HepG2 (cell line): ENCODE measurements around the gene PUDP. TPM values are rescaled to one million over a fixed set of nuclear protein-coding genes. Genes with fewer than 3 reads are reported as not detected.
"Not testable (repeated sequence)": the region's sequence is repeated elsewhere in the genome, so short reads cannot be mapped to it uniquely, and the experiment has no call there.

Experiments
- ATAC-seq: fragments of 200-7000 bp; cut with Tn5 transposase; 3 replicates; pipeline ENCODE4 v1.9.1; 2020; ENCODE audit warnings: mild to moderate bottlenecking, moderate library complexity
- BruUV-seq: library from RNA; stranded (reverse); fragments of 400-500 nt; replicated peaks from 2 replicates; lab custom pipeline; 2021; lab: Mats Ljungman, UMichigan
- CTCF ChIA-PET: fragments of 300-600 bp; formaldehyde crosslinking; extraction: SDS; loops from one replicate; lab custom pipeline; 2021; ENCODE audit warnings: low total read pairs, inconsistent platforms, low intra/inter-chr PET ratio; lab: Yijun Ruan, JAX
- POLR2A ChIA-PET: fragments of 350-600 bp; sonication (Branson Sonifier 250); formaldehyde crosslinking; loops from one replicate; lab custom pipeline; 2020; ENCODE audit warnings: antibody characterized with exemption, inconsistent platforms; lab: Yijun Ruan, JAX
- DNase-seq: peaks from one replicate; pipeline ENCODE4 v3.0.0-alpha.2; 2015; ENCODE audit warnings: low spot score
- FAIRE-seq: peaks from 3 replicates; lab custom pipeline; 2011; peaks lifted over from hg19 to GRCh38; lab: Jason Lieb, UNC
- H2AFZ ChIP-seq: one replicate; pipeline ENCODE4 v1.6.1; 2011; ENCODE audit warnings: low read length, inconsistent platforms
- H3K27ac ChIP-seq: fragments of 300-600 bp; 3 replicates; pipeline ENCODE4 v1.8.0; 2011; ENCODE audit warnings: mixed run types, mild to moderate bottlenecking, mixed read lengths, low read length, inconsistent platforms; ENCODE audit not compliant: insufficient read depth; ENCODE audit errors: extremely low read length
- H3K27me3 ChIP-seq, 2 experiments: fragments of 200-600 bp in 1 of 2; 2 replicates in 1 of 2; 3 replicates in 1 of 2; pipeline versions ENCODE4 v1.6.0 to v1.8.0; 2011; ENCODE audit warnings: low read length in 2 of 2, mild to moderate bottlenecking in 2 of 2, moderate library complexity in 2 of 2, inconsistent platforms in 1 of 2; ENCODE audit not compliant: insufficient read depth in 2 of 2, control insufficient read depth in 1 of 2
- H3K36me3 ChIP-seq, 2 experiments: fragments of 200-600 bp in 1 of 2; replicated peaks in 1 of 2; 2 replicates in 1 of 2; 3 replicates in 1 of 2; pipeline versions ENCODE4 v1.5.1 to v1.8.0; 2011; ENCODE audit warnings: low read length in 2 of 2, inconsistent platforms in 1 of 2; ENCODE audit not compliant: insufficient read depth in 2 of 2, control insufficient read depth in 1 of 2
- H3K4me1 ChIP-seq: 2 replicates; pipeline ENCODE4 v1.5.1; 2012; ENCODE audit warnings: low read length, inconsistent platforms; ENCODE audit not compliant: insufficient read depth
- H3K4me2 ChIP-seq: 2 replicates; pipeline ENCODE4 v1.6.0; 2011; ENCODE audit warnings: low read depth, low read length, inconsistent platforms
- H3K4me3 ChIP-seq, 3 experiments: fragments of 200-600 bp in 1 of 3; sonication (generic), shearing (Covaris generic) in 1 of 3; replicated peaks in 1 of 3; 2 replicates each; pipeline ENCODE4 v1.5.1; 2011 to 2016; ENCODE audit warnings: low read length in 3 of 3, inconsistent platforms in 2 of 3, low read depth in 2 of 3, mild to moderate bottlenecking in 2 of 3, control low read depth in 1 of 3, mixed read lengths in 1 of 3; ENCODE audit not compliant: insufficient read depth in 1 of 3
- H3K79me2 ChIP-seq: one replicate; pipeline ENCODE4 v1.6.1; 2011; ENCODE audit warnings: low read length, inconsistent platforms; ENCODE audit not compliant: insufficient read depth
- H3K9ac ChIP-seq: 2 replicates; pipeline ENCODE4 v1.6.0; 2011; ENCODE audit warnings: mild to moderate bottlenecking, low read depth, low read length, inconsistent platforms; ENCODE audit not compliant: insufficient read depth
- H3K9me3 ChIP-seq: 2 replicates; pipeline ENCODE4 v1.5.1; 2012; ENCODE audit warnings: mild to moderate bottlenecking, low read length
- H4K20me1 ChIP-seq: 2 replicates; pipeline ENCODE4 v1.6.0; 2011; ENCODE audit warnings: inconsistent platforms, mild to moderate bottlenecking, low read length, moderate library complexity; ENCODE audit not compliant: insufficient read depth
- CBX5 ChIP-seq: sonication (generic); formaldehyde crosslinking; IDR thresholded peaks from 2 replicates; pipeline ENCODE4 v1.4.0; 2020; ENCODE audit warnings: missing genetic modification reagents, borderline replicate concordance
- DNMT3B ChIP-seq: conservative IDR thresholded peaks from 2 replicates; pipeline ENCODE4 v1.6.1; 2016; ENCODE audit warnings: missing biosample characterization, control low read depth
- HES4 ChIP-seq: sonication (generic); formaldehyde crosslinking; IDR thresholded peaks from 2 replicates; pipeline ENCODE4 v1.9.0; 2021; ENCODE audit warnings: mild to moderate bottlenecking, missing genetic modification reagents, borderline replicate concordance
- JUNB ChIP-seq: sonication (generic); formaldehyde crosslinking; IDR thresholded peaks from 2 replicates; pipeline ENCODE4 v1.8.0; 2022; ENCODE audit warnings: missing genetic modification reagents, mild to moderate bottlenecking, borderline replicate concordance
- KLF12 ChIP-seq: sonication (generic); formaldehyde crosslinking; IDR thresholded peaks from 2 replicates; pipeline ENCODE4 v1.4.0; 2020; ENCODE audit warnings: missing genetic modification reagents, borderline replicate concordance
- POLR2AphosphoS2 ChIP-seq: IDR thresholded peaks from 2 replicates; pipeline ENCODE4 v1.6.1; 2011; ENCODE audit warnings: low read depth, low read length, improper control_type of control experiment
- SMAD3 ChIP-seq: sonication (generic); formaldehyde crosslinking; IDR thresholded peaks from 2 replicates; pipeline ENCODE4 v1.4.0; 2020; ENCODE audit warnings: missing genetic modification reagents
- TBX2 ChIP-seq: sonication (generic); formaldehyde crosslinking; IDR thresholded peaks from 2 replicates; pipeline ENCODE4 v1.5.0; 2020; ENCODE audit warnings: missing genetic modification reagents, mild to moderate bottlenecking, borderline replicate concordance
- ZBTB21 ChIP-seq: sonication (generic); formaldehyde crosslinking; IDR thresholded peaks from 2 replicates; pipeline ENCODE4 v1.4.0; 2020; ENCODE audit warnings: missing genetic modification reagents
- ZNF446 ChIP-seq: sonication (generic); formaldehyde crosslinking; IDR thresholded peaks from 2 replicates; pipeline ENCODE4 v1.5.0; 2020; ENCODE audit warnings: mild to moderate bottlenecking, missing genetic modification reagents
- ZNF496 ChIP-seq: sonication (generic); formaldehyde crosslinking; IDR thresholded peaks from 2 replicates; pipeline ENCODE4 v1.8.1; 2023; ENCODE audit warnings: mild to moderate bottlenecking, moderate library complexity, missing genetic modification reagents; ENCODE audit not compliant: insufficient replicate concordance
- ZNF562 ChIP-seq: sonication (generic); formaldehyde crosslinking; IDR thresholded peaks from 2 replicates; pipeline ENCODE4 v1.8.0; 2022; ENCODE audit warnings: missing genetic modification reagents, borderline replicate concordance
- ZNF616 ChIP-seq: sonication (generic); formaldehyde crosslinking; IDR thresholded peaks from 2 replicates; pipeline ENCODE4 v1.5.0; 2020; ENCODE audit warnings: low read depth, mild to moderate bottlenecking, missing genetic modification reagents
- WGBS: methylation state at CpG from one replicate; pipeline ENCODE4 v1.1.6; 2017; ENCODE audit warnings: low lambda C conversion rate; 5-methylcytosine and 5-hydroxymethylcytosine counted together
- in situ Hi-C: cut with HindIII; loops from 2 replicates; pipeline ENCODE4 v1.10.0; 2017; ENCODE audit warnings: low pct_unique_long_range_greater_than_20kb; ENCODE audit not compliant: extremely low pct_ligation_motif_present
- intact Hi-C: fragments of 100-400 bp; cut with micrococcal nuclease; formaldehyde crosslinking; loops from one replicate; pipeline ENCODE4 v1.10.0; 2022; ENCODE audit not compliant: unreplicated experiment
- polyA plus RNA-seq, 8 experiments: library from polyadenylated mRNA; depleted of rRNA in 3 of 8; stranded (reverse) in 7 of 8; unstranded in 1 of 8; fragments of >200 nt; fragmentation: Illumina TruSeq in 4 of 8; extraction: Trizol in 4 of 8; gene quantifications; 2 replicates each; pipeline versions ENCODE4 v1.2.1 to v1.2.3, GENCODE V29; 2011 to 2016; ENCODE audit warnings: low read depth in 4 of 8, missing spikeins in 1 of 8, mixed read lengths in 1 of 8; ENCODE audit not compliant: insufficient read depth in 1 of 8
- total RNA-seq, 5 experiments: library from RNA; depleted of rRNA; stranded (reverse); fragments of >200 nt; fragmentation: Illumina TruSeq; extraction: Trizol; gene quantifications; 2 replicates each; pipeline ENCODE4 v1.2.3, GENCODE V29; 2016; ENCODE audit warnings: low read depth in 1 of 5
- TF ChIP-seq, protein P1 (sequence below): IDR thresholded peaks from 2 replicates; pipeline ENCODE4 v1.6.1; 2016; ENCODE audit warnings: mild to moderate bottlenecking
- TF ChIP-seq, protein P2 (sequence below): sonication (generic); formaldehyde crosslinking; IDR thresholded peaks from 2 replicates; pipeline ENCODE4 v1.8.0; 2022; ENCODE audit warnings: mild to moderate bottlenecking, missing genetic modification reagents; ENCODE audit not compliant: insufficient replicate concordance
- TF ChIP-seq, protein P3 (sequence below): IDR thresholded peaks from 2 replicates; pipeline ENCODE4 v1.6.1; 2016; ENCODE audit warnings: mild to moderate bottlenecking, missing biosample characterization, missing genetic modification reagents
- TF ChIP-seq, protein P4 (sequence below): sonication (generic); formaldehyde crosslinking; conservative IDR thresholded peaks from 2 replicates; pipeline ENCODE4 v1.4.0; 2020; ENCODE audit warnings: missing genetic modification reagents

Gene PUDP
- total and polyA plus RNA-seq, 2 of the 13 experiments (the other 11 are each of a cell fraction or from before 2014, with no cell fraction given) = 7.5 to 23.5 TPM

DNA sequence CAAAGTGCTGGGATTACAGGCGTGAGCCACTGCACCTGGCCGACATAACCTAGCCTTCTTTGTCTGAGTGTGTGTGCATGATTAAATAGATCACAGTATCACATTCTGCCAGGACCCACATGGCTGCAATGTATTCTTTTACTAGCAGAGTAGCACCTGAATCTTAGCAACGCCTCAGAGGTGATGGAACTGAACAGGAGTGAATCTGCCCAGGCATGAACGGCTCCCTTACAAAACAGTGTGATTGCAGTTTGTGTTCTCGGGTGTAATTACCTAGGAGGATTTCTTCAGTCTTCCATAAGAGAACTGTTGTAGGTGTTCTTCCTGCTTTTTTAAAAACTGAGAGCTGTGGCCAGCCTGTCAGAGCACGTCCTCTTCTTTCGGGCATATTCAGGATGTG, 123.1 kb downstream of the PUDP start:
- 79% methylated on average over 2 of the region's 7 CpGs for WGBS
- no peak for TF ChIP-seq JUNB (CRISPR knock-in tag)
- no peak for TF ChIP-seq KLF12
- TF ChIP-seq, protein P1, sequence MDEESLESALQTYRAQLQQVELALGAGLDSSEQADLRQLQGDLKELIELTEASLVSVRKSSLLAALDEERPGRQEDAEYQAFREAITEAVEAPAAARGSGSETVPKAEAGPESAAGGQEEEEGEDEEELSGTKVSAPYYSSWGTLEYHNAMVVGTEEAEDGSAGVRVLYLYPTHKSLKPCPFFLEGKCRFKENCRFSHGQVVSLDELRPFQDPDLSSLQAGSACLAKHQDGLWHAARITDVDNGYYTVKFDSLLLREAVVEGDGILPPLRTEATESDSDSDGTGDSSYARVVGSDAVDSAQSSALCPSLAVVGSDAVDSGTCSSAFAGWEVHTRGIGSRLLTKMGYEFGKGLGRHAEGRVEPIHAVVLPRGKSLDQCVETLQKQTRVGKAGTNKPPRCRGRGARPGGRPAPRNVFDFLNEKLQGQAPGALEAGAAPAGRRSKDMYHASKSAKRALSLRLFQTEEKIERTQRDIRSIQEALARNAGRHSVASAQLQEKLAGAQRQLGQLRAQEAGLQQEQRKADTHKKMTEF (CRISPR knock-in tag) = no peak
- TF ChIP-seq, protein P2, sequence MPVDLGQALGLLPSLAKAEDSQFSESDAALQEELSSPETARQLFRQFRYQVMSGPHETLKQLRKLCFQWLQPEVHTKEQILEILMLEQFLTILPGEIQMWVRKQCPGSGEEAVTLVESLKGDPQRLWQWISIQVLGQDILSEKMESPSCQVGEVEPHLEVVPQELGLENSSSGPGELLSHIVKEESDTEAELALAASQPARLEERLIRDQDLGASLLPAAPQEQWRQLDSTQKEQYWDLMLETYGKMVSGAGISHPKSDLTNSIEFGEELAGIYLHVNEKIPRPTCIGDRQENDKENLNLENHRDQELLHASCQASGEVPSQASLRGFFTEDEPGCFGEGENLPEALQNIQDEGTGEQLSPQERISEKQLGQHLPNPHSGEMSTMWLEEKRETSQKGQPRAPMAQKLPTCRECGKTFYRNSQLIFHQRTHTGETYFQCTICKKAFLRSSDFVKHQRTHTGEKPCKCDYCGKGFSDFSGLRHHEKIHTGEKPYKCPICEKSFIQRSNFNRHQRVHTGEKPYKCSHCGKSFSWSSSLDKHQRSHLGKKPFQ = no peak
- no peak for TF ChIP-seq ZBTB21 (CRISPR knock-in tag)
- no peak for TF ChIP-seq CBX5 (CRISPR knock-in tag)
- TF ChIP-seq TBX2 (CRISPR knock-in tag) = no peak
- TF ChIP-seq ZNF446 (CRISPR knock-in tag) = no peak
- TF ChIP-seq ZNF562 (CRISPR knock-in tag) = no peak
- TF ChIP-seq DNMT3B (CRISPR knock-in tag) = no peak
- no peak for TF ChIP-seq ZNF496 (CRISPR knock-in tag)
- no peak for TF ChIP-seq SMAD3
- no peak for TF ChIP-seq ZNF616 (CRISPR knock-in tag)
- TF ChIP-seq, protein P3, sequence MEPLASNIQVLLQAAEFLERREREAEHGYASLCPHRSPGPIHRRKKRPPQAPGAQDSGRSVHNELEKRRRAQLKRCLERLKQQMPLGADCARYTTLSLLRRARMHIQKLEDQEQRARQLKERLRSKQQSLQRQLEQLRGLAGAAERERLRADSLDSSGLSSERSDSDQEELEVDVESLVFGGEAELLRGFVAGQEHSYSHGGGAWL (CRISPR knock-in tag) = no peak
- TF ChIP-seq HES4 (CRISPR knock-in tag) = no peak
- TF ChIP-seq, protein P4, sequence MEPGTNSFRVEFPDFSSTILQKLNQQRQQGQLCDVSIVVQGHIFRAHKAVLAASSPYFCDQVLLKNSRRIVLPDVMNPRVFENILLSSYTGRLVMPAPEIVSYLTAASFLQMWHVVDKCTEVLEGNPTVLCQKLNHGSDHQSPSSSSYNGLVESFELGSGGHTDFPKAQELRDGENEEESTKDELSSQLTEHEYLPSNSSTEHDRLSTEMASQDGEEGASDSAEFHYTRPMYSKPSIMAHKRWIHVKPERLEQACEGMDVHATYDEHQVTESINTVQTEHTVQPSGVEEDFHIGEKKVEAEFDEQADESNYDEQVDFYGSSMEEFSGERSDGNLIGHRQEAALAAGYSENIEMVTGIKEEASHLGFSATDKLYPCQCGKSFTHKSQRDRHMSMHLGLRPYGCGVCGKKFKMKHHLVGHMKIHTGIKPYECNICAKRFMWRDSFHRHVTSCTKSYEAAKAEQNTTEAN (CRISPR knock-in tag) = no peak
- TF ChIP-seq POLR2AphosphoS2 = no peak
- ATAC-seq (no peak), FAIRE-seq (no peak), DNase-seq (no peak)
- Histone ChIP-seq H3K36me3 (no peaks in the 10 kb centered on the region), H3K9me3 (no peaks in the 10 kb centered on the region), H4K20me1 (no peaks in the 10 kb centered on the region), H3K9ac (no peak overlapping the region), H3K27ac (no peak overlapping the region), H2AFZ (no peak overlapping the region), H3K4me1 (no peaks in the 10 kb centered on the region), H3K4me2 (no peak overlapping the region), H3K4me3 (no peak overlapping the region), H3K27me3 (no peaks in the 10 kb centered on the region), H3K79me2 (no peaks in the 10 kb centered on the region)
- intact Hi-C loops = no loop called here
- CTCF ChIA-PET = no interaction called here
- in situ Hi-C loops = no loop called here
- POLR2A ChIA-PET = no interaction called here
- BruUV-seq = no TSS peak

DNA sequence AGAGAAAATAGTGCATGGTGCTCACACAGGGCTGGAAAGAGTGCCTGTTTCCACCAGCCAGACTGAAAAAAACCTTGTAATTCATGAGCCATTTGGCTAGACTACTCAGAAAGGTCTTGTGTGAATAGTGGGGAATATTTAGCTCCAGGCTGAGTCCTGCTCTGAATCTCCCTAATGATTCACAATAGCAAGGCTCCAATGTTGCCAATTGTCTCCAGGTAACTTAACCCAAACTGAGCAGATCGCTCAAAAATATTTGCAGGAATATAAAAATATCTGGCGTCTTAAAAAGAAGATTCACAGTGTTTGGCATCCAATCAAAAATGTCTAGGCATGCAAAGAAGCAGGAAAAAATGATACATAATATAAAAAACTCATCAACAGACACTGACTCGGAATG, 125.0 kb downstream of the PUDP start:
- CTCF ChIA-PET, H3K27me3 ChIP-seq, BruUV-seq, H2AFZ ChIP-seq, H3K79me2 ChIP-seq, H3K9me3 ChIP-seq, intact Hi-C loops, DNase-seq, in situ Hi-C loops, FAIRE-seq, H3K4me3 ChIP-seq, H3K4me1 ChIP-seq, H3K27ac ChIP-seq, H4K20me1 ChIP-seq, H3K36me3 ChIP-seq, ATAC-seq, H3K9ac ChIP-seq, POLR2A ChIA-PET, H3K4me2 ChIP-seq: not testable (repeated sequence)
- 70% methylated on average over 3 of the region's 3 CpGs for WGBS
